GM12892 (cell line): ENCODE results near the gene GABRB1.

Source experiments
- POLR2A ChIP-seq: IDR thresholded peaks from 2 replicates; pipeline ENCODE4 v1.6.1; 2011; ENCODE audit warnings: low read depth, low read length, control low read depth
- POLR2AphosphoS5 ChIP-seq: IDR thresholded peaks from 2 replicates; pipeline ENCODE4 v1.6.1; 2011; ENCODE audit warnings: low read depth, low read length, control low read depth
- TAF1 ChIP-seq: IDR thresholded peaks from 2 replicates; pipeline ENCODE4 v1.6.1; 2011; ENCODE audit warnings: low read depth, mild to moderate bottlenecking, control low read depth, low read length, borderline replicate concordance

- TF ChIP-seq POLR2A (no peak), POLR2AphosphoS5 (no peak), TAF1 (no peak)
Measured at GRCh38 chr4:47442980-47443379, 411.6 kb downstream of the GABRB1 start.
